Right atrium auricular region (tissue), 2 donors: Measurements from ENCODE around the gene DHX58. TPM values are rescaled to one million over a fixed set of nuclear protein-coding genes. Genes with fewer than 3 reads are reported as not detected.

Experiments used
- DNase-seq: peaks from one replicate; pipeline ENCODE4 v3.0.0-alpha.2; 2019; ENCODE audit warnings: low spot score
- H3K27ac ChIP-seq, 2 donors: fragments of 200-600 bp; sonication (generic); 1 replicate in 1 of 2; 2 replicates in 1 of 2; pipeline ENCODE4 v1.5.1; 2016 to 2019
- H3K27me3 ChIP-seq, 2 donors: fragments of 200-600 bp; sonication (generic); one replicate each; pipeline versions ENCODE4 v1.5.1 to v1.6.0; 2017 to 2019
- H3K36me3 ChIP-seq: fragments of 200-600 bp; sonication (generic); one replicate; pipeline ENCODE4 v1.5.1; 2016
- H3K4me1 ChIP-seq, 2 donors: fragments of 200-600 bp; sonication (generic); one replicate each; pipeline versions ENCODE4 v1.5.1 to v1.6.0; 2017 to 2019
- H3K4me3 ChIP-seq, 2 donors: fragments of 200-600 bp; sonication (generic); 1 replicate in 1 of 2; 2 replicates in 1 of 2; pipeline ENCODE4 v1.5.1; 2017 to 2019; ENCODE audit warnings: mild to moderate bottlenecking in 1 of 2, moderate library complexity in 1 of 2
- H3K9me3 ChIP-seq, 2 donors: fragments of 200-600 bp; sonication (generic); one replicate each; pipeline ENCODE4 v1.5.1; 2019
- CTCF ChIP-seq, 2 donors: fragments of 200-600 bp; sonication (generic); IDR thresholded peaks; one replicate each; pipeline ENCODE4 v1.5.1; 2019; ENCODE audit warnings: antibody characterized with exemption in 2 of 2
- total RNA-seq, 2 donors: library from RNA; depleted of rRNA; stranded (reverse); fragments of >200 nt; gene quantifications; one replicate each; pipeline ENCODE4 v1.1.0, GENCODE V29; 2016

The DHX58 gene
- total RNA-seq, 2 donors from 2014 or later = 3.5 to 4.3 TPM

DNA sequence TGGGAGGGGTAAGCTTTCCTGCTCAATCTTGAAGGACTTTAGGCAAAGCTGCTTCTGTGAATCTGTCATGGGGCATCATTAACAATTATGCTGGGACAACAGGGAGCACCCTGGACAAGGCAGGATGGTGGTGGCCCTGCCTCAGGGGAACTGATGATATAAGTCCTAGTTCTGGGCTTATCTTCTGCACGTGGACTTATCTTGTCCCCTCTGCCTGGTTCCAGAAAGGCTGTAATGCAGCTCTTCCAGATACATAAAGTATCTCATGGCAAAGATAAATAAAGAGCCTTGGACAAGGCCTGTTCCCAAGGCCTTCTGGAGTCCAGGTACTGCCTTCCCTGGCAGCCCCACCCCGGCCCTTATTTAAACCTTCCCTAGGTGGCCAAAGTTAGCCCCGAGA is 8.2 kb downstream of the DHX58 start:
- no peak overlapping the region for H3K27ac ChIP-seq
- no peak for TF ChIP-seq CTCF (IDR thresholded peaks at IDR 0.05)
- peaks cover 0 to 10% of the 10 kb centered on the region in 2 donors for H3K4me1 ChIP-seq
- no peaks in the 10 kb centered on the region for H3K27me3 ChIP-seq
- H3K36me3 ChIP-seq = peaks cover 6% of the 10 kb centered on the region
- DNase-seq = no peak
- H3K4me3 ChIP-seq = no peak overlapping the region
- H3K9me3 ChIP-seq = no peaks in the 10 kb centered on the region

DNA sequence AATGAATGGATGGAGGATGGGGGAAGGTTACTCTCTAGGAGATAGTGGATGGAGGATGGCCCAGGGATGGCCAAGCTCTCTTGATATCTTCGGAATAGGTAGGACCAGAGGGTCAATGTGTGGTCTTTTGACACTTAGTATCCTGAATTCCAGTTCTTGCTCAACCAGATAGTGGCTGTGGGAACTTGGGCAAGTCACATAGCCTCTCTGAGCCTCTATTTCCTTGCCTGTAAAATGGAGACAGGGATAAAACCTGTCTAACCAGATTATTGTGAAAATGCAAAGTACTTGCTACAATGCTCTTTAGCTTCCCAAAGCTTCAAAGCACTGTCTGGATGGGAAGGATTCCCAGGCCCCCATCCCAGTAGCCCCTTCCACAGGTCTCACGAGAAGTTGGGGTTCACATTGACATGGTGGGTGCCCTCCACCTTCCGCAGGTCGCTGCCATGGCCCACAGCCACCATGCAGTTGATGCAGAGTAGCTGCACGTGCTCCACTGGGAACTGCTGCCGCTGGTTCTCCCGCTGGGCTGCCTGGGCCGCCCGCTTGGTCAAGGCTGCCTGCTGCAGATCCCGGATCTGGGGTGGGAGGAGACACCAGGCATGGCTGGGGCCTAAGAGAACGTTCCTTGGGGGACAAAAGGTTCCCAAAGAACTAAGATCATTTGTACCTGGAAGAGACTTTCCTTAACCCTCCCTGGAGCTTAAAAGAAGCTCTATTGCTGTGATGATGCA is 9.1 kb downstream of the DHX58 start:
- Histone ChIP-seq H3K27me3 (no peaks in the 10 kb centered on the region), H3K4me3 (no peak overlapping the region), H3K9me3 (no peaks in the 10 kb centered on the region), H3K27ac (no peak overlapping the region), H3K4me1 (peaks cover 0 to 10% of the 10 kb centered on the region in 2 donors), H3K36me3 (peaks cover 6% of the 10 kb centered on the region)
- DNase-seq = no peak
- TF ChIP-seq CTCF (IDR thresholded peaks at IDR 0.05) = no peak

- H3K36me3 ChIP-seq = peaks cover 6% of the 10 kb centered on the region
- H3K27ac ChIP-seq = no peak overlapping the region
- peaks cover 4 to 6% of the 10 kb centered on the region in 2 donors for H3K27me3 ChIP-seq
- TF ChIP-seq CTCF (IDR thresholded peaks at IDR 0.05) = peak; percentile 78 to 84
- no peaks in the 10 kb centered on the region for H3K9me3 ChIP-seq
- peaks cover 0 to 13% of the 10 kb centered on the region in 2 donors for H3K4me1 ChIP-seq
- peak; percentile 78 for DNase-seq
- no peak overlapping the region for H3K4me3 ChIP-seq
These were observed 10.8 kb downstream of the DHX58 start for GRCh38 chr17:42101513-42102292.

GRCh38 chr17:42098730-42099399 is 13.6 kb downstream of the DHX58 start:
- no peak overlapping the region for H3K27ac ChIP-seq
- no peak for DNase-seq
- H3K36me3 ChIP-seq = no peaks in the 10 kb centered on the region
- H3K4me1 ChIP-seq = peaks cover 0 to 13% of the 10 kb centered on the region in 2 donors
- H3K4me3 ChIP-seq = peak overlapping the region in 1 of 2 donors; percentile 17
- H3K9me3 ChIP-seq = no peaks in the 10 kb centered on the region
- TF ChIP-seq CTCF (IDR thresholded peaks at IDR 0.05) = no peak
- H3K27me3 ChIP-seq = peaks cover 4 to 6% of the 10 kb centered on the region in 2 donors

DNA sequence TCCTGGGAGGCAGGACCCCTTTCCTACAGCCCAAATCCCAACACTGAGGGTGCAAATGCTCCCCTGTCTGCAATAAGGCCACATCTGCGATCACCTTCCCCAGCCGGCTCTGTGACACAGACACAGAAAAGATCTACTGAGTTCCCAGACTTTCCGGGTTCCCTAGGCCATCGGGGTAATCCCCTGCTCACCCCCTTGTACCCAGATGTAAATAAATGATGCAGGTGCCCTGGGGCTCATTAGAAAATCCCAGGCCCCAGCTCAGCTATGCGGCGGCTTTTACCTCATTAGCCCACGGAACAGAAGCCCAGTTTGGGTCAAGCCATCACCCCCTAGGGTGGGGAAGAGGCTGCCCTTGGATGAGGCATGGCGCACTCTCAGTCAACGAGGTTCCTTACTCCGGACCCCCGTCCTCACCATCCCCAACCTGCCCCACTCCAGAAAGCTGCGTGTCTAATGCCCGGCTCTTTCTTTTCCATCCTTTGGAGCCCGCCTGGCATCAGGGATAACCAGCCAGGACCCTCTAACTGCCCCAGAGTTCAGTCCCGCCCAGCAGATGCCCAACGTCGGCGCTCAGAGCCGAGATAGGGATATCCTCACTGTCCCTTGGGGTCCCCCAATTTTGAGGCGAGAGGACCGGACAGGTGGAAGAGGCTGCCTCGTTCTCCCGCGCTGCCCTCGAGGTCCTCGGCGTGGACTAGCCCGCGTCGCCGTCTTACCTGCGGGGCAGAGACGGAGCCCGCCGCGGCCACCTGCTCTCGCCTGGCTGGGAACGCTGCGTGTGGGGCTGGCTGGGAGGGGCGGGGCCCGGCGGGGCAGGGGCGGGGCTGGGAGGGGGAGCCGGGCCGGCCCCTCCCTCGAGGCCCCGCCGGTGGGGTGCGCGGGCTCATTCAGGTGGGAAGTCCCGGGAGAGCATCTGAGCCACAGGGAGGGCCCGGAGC is 14.6 kb downstream of the DHX58 start, which contains the start of gene ZNF385C:
Gene ZNF385C, minus strand, starts transcription at position 783 of the 941 bp plus-strand sequence. CDS start 35,417 bp downstream, outside the sequence.
- Histone ChIP-seq H3K27me3 (peaks cover 4 to 6% of the 10 kb centered on the region in 2 donors), H3K27ac (no peak within 1 kb of the TSS), H3K9me3 (no peaks in the 10 kb centered on the region), H3K36me3 (no peaks in the 10 kb centered on the region), H3K4me3 (peak within 1 kb of the TSS in 1 of 2 donors; percentile 17), H3K4me1 (peaks cover 0 to 13% of the 10 kb centered on the region in 2 donors)
- TF ChIP-seq CTCF (IDR thresholded peaks at IDR 0.05) = no peak
- no peak for DNase-seq
